ENCODE measurements around the gene PAM.

PAM gene

GRCh38 chr5:103075442-103075841, 320.3 kb downstream of the PAM start:
- DNase-seq (ENCODE audit: low spot score), result no peak
- no peak overlapping the region for H3K4me3 ChIP-seq
- no peak overlapping the region for H3K27ac ChIP-seq
- no peak for TF ChIP-seq CTCF (IDR thresholded peaks at IDR 0.05)
